ENCODE measurements around the gene ST6GALNAC3.

- TF ChIP-seq CTCF (IDR thresholded peaks at IDR 0.05) (no peak), POLR2AphosphoS5 (IDR thresholded peaks at IDR 0.05; ENCODE audit: low read depth, low read length) (no peak), SIN3A (IDR thresholded peaks at IDR 0.05; ENCODE audit: borderline replicate concordance, insufficient read depth, low read depth, low read length) (no peak), REST (IDR thresholded peaks at IDR 0.05; ENCODE audit: insufficient read depth in 1 of 2, low read depth in 2 of 2, low read length in 1 of 2) (no peak), TCF7L2 (IDR thresholded peaks at IDR 0.05; ENCODE audit: low read depth, low read length) (no peak)
Measured at GRCh38 chr1:76313304-76313703, 238.8 kb downstream of the ST6GALNAC3 start.
